ENCODE results near the gene EYS. TPM values are rescaled to one million over a fixed set of nuclear protein-coding genes. Genes with fewer than 3 reads are reported as not detected.

EYS gene
- total RNA-seq, 1 donor from 2014 or later: not detected

DNA sequence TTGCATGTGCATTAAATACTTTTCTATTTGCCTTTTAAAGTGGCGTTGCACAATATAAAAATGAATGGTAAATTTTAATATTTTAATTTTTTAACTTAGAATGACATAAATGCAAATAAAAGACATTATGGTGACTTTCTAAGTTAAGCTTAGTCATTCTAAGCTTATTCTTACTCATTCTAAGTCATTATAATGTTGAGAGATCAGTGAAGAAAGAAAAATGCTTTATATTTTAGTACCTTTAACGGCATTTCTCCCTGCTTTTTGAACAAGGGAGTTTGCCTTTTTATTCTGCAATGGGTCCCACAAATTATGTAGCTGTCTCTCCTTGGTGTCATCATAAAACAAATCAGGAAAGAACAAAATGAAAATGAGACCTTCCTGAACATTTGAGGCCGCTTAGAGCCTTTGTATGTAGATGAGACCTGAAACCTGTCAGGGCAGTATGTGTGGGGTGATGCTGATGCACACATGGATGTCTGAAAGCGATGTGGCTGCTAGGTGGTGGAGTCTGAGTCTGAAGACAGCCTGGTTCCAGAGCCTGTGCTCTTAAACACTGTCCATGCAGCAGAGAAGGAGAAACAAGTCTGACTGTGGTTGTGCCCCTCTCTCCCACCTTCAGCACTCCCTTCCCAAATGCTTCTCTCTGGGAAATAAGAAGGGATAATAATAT, 1913.4 kb downstream of the EYS start:
- H3K27me3 ChIP-seq (ENCODE audit: low read depth): no peaks in the 10 kb centered on the region
- H3K36me3 ChIP-seq: no peaks in the 10 kb centered on the region
- H3K9me3 ChIP-seq: no peaks in the 10 kb centered on the region
- no peak overlapping the region for H3K27ac ChIP-seq
- no peaks in the 10 kb centered on the region for H3K4me1 ChIP-seq
- TF ChIP-seq, protein P1, sequence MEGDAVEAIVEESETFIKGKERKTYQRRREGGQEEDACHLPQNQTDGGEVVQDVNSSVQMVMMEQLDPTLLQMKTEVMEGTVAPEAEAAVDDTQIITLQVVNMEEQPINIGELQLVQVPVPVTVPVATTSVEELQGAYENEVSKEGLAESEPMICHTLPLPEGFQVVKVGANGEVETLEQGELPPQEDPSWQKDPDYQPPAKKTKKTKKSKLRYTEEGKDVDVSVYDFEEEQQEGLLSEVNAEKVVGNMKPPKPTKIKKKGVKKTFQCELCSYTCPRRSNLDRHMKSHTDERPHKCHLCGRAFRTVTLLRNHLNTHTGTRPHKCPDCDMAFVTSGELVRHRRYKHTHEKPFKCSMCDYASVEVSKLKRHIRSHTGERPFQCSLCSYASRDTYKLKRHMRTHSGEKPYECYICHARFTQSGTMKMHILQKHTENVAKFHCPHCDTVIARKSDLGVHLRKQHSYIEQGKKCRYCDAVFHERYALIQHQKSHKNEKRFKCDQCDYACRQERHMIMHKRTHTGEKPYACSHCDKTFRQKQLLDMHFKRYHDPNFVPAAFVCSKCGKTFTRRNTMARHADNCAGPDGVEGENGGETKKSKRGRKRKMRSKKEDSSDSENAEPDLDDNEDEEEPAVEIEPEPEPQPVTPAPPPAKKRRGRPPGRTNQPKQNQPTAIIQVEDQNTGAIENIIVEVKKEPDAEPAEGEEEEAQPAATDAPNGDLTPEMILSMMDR (IDR thresholded peaks at IDR 0.05): no peak
- intact Hi-C loops (cut with DNase I): no loop called here
- no peak for ATAC-seq
- DNase-seq: no peak
- no peak overlapping the region for H3K4me3 ChIP-seq

DNA sequence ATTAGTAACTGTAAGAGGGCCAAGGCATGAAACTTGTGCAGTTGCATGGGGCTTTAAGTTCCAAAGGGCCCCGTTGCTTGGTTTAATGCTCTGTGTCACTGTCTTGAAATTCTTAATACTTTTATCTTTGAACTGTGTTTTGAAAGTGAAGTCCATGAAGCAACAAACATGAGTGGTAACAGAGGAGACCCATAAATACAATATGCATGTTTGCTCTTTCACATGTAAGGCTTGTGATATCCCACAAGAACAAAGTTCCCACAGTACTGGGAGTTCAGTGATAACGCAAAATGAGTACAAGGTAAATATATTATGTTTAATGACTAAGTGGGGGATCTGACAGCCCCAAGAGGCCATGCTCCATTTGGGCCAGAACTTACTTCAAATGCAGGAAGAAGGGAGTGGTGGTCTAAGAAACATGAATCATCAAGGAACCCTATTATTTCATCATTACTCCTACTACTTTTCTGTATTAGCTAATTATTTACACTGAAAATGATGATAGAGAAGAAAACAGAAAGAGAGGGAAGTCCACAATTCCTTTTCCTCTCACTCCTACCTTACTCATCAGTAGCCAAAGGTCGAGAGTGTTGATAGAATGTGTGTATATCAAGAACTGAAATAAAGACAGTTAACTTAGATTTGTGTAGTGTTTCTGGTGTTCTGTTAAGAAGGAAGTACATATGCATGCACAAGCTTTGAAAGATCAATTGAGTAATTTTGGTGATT, 1914.1 kb downstream of the EYS start:
- no peak for ATAC-seq
- intact Hi-C loops (cut with DNase I): no loop called here
- TF ChIP-seq, protein P1 (IDR thresholded peaks at IDR 0.05): no peak
- H3K27ac ChIP-seq: no peak overlapping the region
- H3K4me1 ChIP-seq: no peaks in the 10 kb centered on the region
- H3K36me3 ChIP-seq: no peaks in the 10 kb centered on the region
- no peaks in the 10 kb centered on the region for H3K9me3 ChIP-seq
- H3K4me3 ChIP-seq: no peak overlapping the region
- no peaks in the 10 kb centered on the region for H3K27me3 ChIP-seq (ENCODE audit: low read depth)
- DNase-seq: no peak

- no peaks in the 10 kb centered on the region for H3K4me1 ChIP-seq
- TF ChIP-seq, protein P1 (IDR thresholded peaks at IDR 0.05): no peak
- H3K27ac ChIP-seq: no peak overlapping the region
- no peak for DNase-seq
- H3K27me3 ChIP-seq (ENCODE audit: low read depth): no peaks in the 10 kb centered on the region
- intact Hi-C loops (cut with DNase I): no loop called here
- no peak for ATAC-seq
- H3K36me3 ChIP-seq: no peaks in the 10 kb centered on the region
- H3K9me3 ChIP-seq: no peaks in the 10 kb centered on the region
- H3K4me3 ChIP-seq: no peak overlapping the region
Measured at GRCh38 chr6:63790334-63790733, 1916.7 kb downstream of the EYS start.

DNA sequence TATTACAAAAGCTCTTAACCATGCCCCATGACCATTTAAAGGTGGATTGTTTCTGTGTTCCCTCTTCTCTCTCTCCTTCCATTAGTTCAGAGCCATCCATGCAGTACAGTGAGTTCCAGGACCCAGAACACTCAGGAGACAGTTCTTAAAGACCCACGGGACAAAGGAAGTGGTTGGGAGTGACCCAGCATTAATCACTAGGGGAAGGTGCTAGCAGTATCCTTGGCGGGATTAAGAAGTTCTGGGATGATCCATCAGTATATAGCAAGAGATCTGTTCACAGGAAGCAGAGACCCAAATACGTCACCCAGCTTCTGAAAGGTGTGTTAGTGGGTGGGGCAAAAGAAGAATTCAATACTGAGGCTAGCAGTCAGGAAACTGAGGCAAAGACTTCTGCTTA, 1917.3 kb downstream of the EYS start:
- no peak overlapping the region for H3K27ac ChIP-seq
- no peaks in the 10 kb centered on the region for H3K27me3 ChIP-seq (ENCODE audit: low read depth)
- H3K9me3 ChIP-seq: no peaks in the 10 kb centered on the region
- no peak overlapping the region for H3K4me3 ChIP-seq
- intact Hi-C loops (cut with DNase I): no loop called here
- no peaks in the 10 kb centered on the region for H3K4me1 ChIP-seq
- H3K36me3 ChIP-seq: no peaks in the 10 kb centered on the region
- DNase-seq (no peak), ATAC-seq (no peak)
- TF ChIP-seq, protein P1 (IDR thresholded peaks at IDR 0.05): no peak

DNA sequence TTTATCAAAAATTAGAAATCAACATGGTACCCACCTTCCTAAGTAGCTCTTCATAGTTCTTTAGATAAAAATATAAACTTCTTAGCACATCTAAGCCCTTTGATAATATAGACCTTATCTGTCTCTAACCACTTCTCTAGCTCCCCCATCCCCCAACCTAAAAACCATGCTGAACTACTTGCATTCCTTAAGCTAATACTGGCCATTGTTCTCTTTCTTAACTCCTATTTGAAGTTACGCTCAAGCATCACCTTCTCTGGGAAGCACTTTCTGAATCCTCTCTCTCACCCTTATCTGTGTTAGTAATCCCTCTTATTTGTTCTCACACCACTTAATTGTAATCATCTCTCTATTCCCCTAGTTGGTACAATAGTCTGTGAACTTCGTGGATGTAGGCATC, 1918.5 kb downstream of the EYS start:
- Histone ChIP-seq H3K4me1 (no peaks in the 10 kb centered on the region), H3K4me3 (no peak overlapping the region), H3K27ac (no peak overlapping the region), H3K36me3 (no peaks in the 10 kb centered on the region), H3K27me3 (ENCODE audit: low read depth) (no peaks in the 10 kb centered on the region), H3K9me3 (no peaks in the 10 kb centered on the region)
- TF ChIP-seq, protein P1 (IDR thresholded peaks at IDR 0.05): no peak
- no peak for ATAC-seq
- no peak for DNase-seq
- intact Hi-C loops (cut with DNase I): no loop called here
